PC-3 (cell line): ENCODE results near the gene DACT2.

Experiments used
- EZH2 ChIP-seq: fragments of 300-600 bp; sonication (generic); IDR thresholded peaks from one replicate; pipeline ENCODE4 v1.6.1; 2017; ENCODE audit warnings: antibody characterized with exemption, mild to moderate bottlenecking, low read length; ENCODE audit not compliant: unreplicated experiment
- EZH2phosphoT487 ChIP-seq: fragments of 300-600 bp; sonication (generic); IDR thresholded peaks from 2 replicates; pipeline ENCODE4 v1.6.1; 2018; ENCODE audit warnings: mild to moderate bottlenecking, antibody characterized with exemption, low read length, borderline replicate concordance
- TF ChIP-seq, protein P1 (sequence below): fragments of 300-600 bp; sonication (generic); conservative IDR thresholded peaks from 2 replicates; pipeline ENCODE4 v1.5.1; 2017; ENCODE audit warnings: antibody characterized with exemption, low read depth, mild to moderate bottlenecking, low read length

GRCh38 chr6:168336967-168337366, 17.4 kb upstream of the DACT2 start:
- TF ChIP-seq, protein P1, sequence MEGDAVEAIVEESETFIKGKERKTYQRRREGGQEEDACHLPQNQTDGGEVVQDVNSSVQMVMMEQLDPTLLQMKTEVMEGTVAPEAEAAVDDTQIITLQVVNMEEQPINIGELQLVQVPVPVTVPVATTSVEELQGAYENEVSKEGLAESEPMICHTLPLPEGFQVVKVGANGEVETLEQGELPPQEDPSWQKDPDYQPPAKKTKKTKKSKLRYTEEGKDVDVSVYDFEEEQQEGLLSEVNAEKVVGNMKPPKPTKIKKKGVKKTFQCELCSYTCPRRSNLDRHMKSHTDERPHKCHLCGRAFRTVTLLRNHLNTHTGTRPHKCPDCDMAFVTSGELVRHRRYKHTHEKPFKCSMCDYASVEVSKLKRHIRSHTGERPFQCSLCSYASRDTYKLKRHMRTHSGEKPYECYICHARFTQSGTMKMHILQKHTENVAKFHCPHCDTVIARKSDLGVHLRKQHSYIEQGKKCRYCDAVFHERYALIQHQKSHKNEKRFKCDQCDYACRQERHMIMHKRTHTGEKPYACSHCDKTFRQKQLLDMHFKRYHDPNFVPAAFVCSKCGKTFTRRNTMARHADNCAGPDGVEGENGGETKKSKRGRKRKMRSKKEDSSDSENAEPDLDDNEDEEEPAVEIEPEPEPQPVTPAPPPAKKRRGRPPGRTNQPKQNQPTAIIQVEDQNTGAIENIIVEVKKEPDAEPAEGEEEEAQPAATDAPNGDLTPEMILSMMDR, result no peak
- no peak for TF ChIP-seq EZH2
- no peak for TF ChIP-seq EZH2phosphoT487
